ENCODE data around the gene MEF2C. TPM values are rescaled to one million over a fixed set of nuclear protein-coding genes. Genes with fewer than 3 reads are reported as not detected.

The MEF2C gene
- total and polyA plus RNA-seq, 2 experiments from 2014 or later, result 0.97 to 1.6 TPM

DNA sequence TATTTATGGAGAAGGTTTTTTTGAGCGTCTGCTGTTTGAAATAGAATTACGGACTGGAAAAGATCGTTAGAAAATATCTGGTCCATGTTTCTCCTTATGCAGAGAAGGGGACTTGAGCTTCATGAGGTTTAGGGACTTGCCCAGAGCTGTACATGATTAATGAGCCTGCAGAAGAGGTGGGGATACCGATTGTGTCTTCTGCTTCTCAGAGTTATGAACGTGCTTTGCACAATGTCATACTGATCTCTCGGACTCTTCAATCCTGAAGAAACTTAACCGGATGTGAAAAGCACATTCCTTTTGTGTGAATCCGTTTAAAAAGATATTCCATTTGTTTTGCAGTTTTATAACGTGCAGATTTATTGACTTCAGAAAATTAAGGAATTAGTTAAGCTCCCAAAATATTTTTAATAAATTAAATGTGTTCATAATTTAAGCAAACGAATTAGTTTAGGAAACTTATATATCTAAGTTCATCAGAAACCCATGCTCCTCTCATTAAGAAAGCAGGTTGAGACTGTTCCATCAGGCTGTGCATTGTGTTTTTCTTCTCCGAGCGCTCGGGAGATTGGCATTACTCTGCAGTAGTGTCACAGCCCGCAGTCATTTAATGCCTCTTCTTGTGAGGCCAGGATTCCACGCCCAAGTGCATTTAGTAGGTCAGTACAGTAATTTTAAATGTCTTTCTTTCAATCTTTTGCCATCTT is 40.8 kb upstream of the MEF2C start:
- no peak for TF ChIP-seq EZH2 (IDR thresholded peaks at IDR 0.05; ENCODE audit: low read depth, unreplicated experiment)
- TF ChIP-seq NANOG (IDR thresholded peaks at IDR 0.05; ENCODE audit: borderline replicate concordance), result no peak
- TF ChIP-seq JUNB (IDR thresholded peaks at IDR 0.05; ENCODE audit: unreplicated experiment), result no peak
- no peak for TF ChIP-seq ZNF331 (CRISPR knock-in tag; IDR thresholded peaks at IDR 0.05; ENCODE audit: low read depth)
- TF ChIP-seq CREB1 (CRISPR knock-in tag; IDR thresholded peaks at IDR 0.05; ENCODE audit: low read depth), result no peak
- TF ChIP-seq, protein P1, sequence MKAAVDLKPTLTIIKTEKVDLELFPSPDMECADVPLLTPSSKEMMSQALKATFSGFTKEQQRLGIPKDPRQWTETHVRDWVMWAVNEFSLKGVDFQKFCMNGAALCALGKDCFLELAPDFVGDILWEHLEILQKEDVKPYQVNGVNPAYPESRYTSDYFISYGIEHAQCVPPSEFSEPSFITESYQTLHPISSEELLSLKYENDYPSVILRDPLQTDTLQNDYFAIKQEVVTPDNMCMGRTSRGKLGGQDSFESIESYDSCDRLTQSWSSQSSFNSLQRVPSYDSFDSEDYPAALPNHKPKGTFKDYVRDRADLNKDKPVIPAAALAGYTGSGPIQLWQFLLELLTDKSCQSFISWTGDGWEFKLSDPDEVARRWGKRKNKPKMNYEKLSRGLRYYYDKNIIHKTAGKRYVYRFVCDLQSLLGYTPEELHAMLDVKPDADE (IDR thresholded peaks at IDR 0.05), result no peak
- TF ChIP-seq STAT1 (IDR thresholded peaks at IDR 0.05; ENCODE audit: unreplicated experiment), result no peak
- TF ChIP-seq, protein P2, sequence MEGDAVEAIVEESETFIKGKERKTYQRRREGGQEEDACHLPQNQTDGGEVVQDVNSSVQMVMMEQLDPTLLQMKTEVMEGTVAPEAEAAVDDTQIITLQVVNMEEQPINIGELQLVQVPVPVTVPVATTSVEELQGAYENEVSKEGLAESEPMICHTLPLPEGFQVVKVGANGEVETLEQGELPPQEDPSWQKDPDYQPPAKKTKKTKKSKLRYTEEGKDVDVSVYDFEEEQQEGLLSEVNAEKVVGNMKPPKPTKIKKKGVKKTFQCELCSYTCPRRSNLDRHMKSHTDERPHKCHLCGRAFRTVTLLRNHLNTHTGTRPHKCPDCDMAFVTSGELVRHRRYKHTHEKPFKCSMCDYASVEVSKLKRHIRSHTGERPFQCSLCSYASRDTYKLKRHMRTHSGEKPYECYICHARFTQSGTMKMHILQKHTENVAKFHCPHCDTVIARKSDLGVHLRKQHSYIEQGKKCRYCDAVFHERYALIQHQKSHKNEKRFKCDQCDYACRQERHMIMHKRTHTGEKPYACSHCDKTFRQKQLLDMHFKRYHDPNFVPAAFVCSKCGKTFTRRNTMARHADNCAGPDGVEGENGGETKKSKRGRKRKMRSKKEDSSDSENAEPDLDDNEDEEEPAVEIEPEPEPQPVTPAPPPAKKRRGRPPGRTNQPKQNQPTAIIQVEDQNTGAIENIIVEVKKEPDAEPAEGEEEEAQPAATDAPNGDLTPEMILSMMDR (conservative IDR thresholded peaks at IDR 0.05; ENCODE audit: low read depth in 2 of 2), result no peak
- TF ChIP-seq, protein P3, sequence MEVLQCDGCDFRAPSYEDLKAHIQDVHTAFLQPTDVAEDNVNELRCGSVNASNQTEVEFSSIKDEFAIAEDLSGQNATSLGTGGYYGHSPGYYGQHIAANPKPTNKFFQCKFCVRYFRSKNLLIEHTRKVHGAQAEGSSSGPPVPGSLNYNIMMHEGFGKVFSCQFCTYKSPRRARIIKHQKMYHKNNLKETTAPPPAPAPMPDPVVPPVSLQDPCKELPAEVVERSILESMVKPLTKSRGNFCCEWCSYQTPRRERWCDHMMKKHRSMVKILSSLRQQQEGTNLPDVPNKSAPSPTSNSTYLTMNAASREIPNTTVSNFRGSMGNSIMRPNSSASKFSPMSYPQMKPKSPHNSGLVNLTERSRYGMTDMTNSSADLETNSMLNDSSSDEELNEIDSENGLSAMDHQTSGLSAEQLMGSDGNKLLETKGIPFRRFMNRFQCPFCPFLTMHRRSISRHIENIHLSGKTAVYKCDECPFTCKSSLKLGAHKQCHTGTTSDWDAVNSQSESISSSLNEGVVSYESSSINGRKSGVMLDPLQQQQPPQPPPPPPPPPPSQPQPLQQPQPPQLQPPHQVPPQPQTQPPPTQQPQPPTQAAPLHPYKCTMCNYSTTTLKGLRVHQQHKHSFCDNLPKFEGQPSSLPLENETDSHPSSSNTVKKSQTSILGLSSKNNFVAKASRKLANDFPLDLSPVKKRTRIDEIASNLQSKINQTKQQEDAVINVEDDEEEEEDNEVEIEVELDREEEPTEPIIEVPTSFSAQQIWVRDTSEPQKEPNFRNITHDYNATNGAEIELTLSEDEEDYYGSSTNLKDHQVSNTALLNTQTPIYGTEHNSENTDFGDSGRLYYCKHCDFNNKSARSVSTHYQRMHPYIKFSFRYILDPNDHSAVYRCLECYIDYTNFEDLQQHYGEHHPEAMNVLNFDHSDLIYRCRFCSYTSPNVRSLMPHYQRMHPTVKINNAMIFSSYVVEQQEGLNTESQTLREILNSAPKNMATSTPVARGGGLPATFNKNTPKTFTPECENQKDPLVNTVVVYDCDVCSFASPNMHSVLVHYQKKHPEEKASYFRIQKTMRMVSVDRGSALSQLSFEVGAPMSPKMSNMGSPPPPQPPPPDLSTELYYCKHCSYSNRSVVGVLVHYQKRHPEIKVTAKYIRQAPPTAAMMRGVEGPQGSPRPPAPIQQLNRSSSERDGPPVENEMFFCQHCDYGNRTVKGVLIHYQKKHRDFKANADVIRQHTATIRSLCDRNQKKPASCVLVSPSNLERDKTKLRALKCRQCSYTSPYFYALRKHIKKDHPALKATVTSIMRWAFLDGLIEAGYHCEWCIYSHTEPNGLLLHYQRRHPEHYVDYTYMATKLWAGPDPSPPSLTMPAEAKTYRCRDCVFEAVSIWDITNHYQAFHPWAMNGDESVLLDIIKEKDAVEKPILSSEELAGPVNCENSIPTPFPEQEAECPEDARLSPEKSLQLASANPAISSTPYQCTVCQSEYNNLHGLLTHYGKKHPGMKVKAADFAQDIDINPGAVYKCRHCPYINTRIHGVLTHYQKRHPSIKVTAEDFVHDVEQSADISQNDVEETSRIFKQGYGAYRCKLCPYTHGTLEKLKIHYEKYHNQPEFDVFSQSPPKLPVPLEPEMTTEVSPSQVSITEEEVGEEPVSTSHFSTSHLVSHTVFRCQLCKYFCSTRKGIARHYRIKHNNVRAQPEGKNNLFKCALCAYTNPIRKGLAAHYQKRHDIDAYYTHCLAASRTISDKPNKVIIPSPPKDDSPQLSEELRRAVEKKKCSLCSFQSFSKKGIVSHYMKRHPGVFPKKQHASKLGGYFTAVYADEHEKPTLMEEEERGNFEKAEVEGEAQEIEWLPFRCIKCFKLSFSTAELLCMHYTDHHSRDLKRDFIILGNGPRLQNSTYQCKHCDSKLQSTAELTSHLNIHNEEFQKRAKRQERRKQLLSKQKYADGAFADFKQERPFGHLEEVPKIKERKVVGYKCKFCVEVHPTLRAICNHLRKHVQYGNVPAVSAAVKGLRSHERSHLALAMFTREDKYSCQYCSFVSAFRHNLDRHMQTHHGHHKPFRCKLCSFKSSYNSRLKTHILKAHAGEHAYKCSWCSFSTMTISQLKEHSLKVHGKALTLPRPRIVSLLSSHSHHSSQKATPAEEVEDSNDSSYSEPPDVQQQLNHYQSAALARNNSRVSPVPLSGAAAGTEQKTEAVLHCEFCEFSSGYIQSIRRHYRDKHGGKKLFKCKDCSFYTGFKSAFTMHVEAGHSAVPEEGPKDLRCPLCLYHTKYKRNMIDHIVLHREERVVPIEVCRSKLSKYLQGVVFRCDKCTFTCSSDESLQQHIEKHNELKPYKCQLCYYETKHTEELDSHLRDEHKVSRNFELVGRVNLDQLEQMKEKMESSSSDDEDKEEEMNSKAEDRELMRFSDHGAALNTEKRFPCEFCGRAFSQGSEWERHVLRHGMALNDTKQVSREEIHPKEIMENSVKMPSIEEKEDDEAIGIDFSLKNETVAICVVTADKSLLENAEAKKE (CRISPR knock-in tag; IDR thresholded peaks at IDR 0.05), result no peak
- TF ChIP-seq, protein P4, sequence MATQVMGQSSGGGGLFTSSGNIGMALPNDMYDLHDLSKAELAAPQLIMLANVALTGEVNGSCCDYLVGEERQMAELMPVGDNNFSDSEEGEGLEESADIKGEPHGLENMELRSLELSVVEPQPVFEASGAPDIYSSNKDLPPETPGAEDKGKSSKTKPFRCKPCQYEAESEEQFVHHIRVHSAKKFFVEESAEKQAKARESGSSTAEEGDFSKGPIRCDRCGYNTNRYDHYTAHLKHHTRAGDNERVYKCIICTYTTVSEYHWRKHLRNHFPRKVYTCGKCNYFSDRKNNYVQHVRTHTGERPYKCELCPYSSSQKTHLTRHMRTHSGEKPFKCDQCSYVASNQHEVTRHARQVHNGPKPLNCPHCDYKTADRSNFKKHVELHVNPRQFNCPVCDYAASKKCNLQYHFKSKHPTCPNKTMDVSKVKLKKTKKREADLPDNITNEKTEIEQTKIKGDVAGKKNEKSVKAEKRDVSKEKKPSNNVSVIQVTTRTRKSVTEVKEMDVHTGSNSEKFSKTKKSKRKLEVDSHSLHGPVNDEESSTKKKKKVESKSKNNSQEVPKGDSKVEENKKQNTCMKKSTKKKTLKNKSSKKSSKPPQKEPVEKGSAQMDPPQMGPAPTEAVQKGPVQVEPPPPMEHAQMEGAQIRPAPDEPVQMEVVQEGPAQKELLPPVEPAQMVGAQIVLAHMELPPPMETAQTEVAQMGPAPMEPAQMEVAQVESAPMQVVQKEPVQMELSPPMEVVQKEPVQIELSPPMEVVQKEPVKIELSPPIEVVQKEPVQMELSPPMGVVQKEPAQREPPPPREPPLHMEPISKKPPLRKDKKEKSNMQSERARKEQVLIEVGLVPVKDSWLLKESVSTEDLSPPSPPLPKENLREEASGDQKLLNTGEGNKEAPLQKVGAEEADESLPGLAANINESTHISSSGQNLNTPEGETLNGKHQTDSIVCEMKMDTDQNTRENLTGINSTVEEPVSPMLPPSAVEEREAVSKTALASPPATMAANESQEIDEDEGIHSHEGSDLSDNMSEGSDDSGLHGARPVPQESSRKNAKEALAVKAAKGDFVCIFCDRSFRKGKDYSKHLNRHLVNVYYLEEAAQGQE (IDR thresholded peaks at IDR 0.05; ENCODE audit: unreplicated experiment), result no peak
- no peak for TF ChIP-seq ZNF114 (CRISPR knock-in tag; IDR thresholded peaks at IDR 0.05)
- TF ChIP-seq EZH2phosphoT487 (IDR thresholded peaks at IDR 0.05; ENCODE audit: unreplicated experiment), result no peak
- no peak for TF ChIP-seq POLR2AphosphoS5 (IDR thresholded peaks at IDR 0.05; ENCODE audit: low read depth)
- Mint-ChIP-seq H3K9me3 (no peaks in the 10 kb centered on the region), H3K4me3 (no peak overlapping the region), H3K27ac (no peak overlapping the region), H3K4me1 (no peaks in the 10 kb centered on the region), H3K27me3 (ENCODE audit: insufficient read depth, low read depth, poor library complexity) (no peaks in the 10 kb centered on the region), H3K36me3 (ENCODE audit: low read depth) (no peaks in the 10 kb centered on the region)
- no peak overlapping the region for H3K27ac ChIP-seq (ENCODE audit: low read depth)
- H3F3A ChIP-seq (replicated peaks; ENCODE audit: low read depth), result no peaks in the 10 kb centered on the region
- peaks cover 3% of the 10 kb centered on the region; the same call in 1 of the 2 replicates for H3K4me1 ChIP-seq (ENCODE audit: insufficient read depth)
- no peaks in the 10 kb centered on the region for H3K9me2 ChIP-seq (ENCODE audit: insufficient read depth)
- H3K27me3 ChIP-seq (ENCODE audit: insufficient read depth), result no peaks in the 10 kb centered on the region
- no peaks in the 10 kb centered on the region for H4K20me1 ChIP-seq (replicated peaks; ENCODE audit: insufficient read depth)
- no peaks in the 10 kb centered on the region for H3K36me3 ChIP-seq (ENCODE audit: insufficient read depth)
- no peak overlapping the region for H3K4me3 ChIP-seq
- no peaks in the 10 kb centered on the region for H3K79me2 ChIP-seq (replicated peaks; ENCODE audit: insufficient read depth)
- DNase-seq (ENCODE audit: low spot score), result no peak
- no peak overlapping the region for H3K4me2 ChIP-seq
- no peak for ATAC-seq
- H2AFZ ChIP-seq, result no peak overlapping the region
